ENCODE results near the gene PRMT7.

- no peak for TF ChIP-seq EP300 (IDR thresholded peaks at IDR 0.05)
- TF ChIP-seq, protein P1, sequence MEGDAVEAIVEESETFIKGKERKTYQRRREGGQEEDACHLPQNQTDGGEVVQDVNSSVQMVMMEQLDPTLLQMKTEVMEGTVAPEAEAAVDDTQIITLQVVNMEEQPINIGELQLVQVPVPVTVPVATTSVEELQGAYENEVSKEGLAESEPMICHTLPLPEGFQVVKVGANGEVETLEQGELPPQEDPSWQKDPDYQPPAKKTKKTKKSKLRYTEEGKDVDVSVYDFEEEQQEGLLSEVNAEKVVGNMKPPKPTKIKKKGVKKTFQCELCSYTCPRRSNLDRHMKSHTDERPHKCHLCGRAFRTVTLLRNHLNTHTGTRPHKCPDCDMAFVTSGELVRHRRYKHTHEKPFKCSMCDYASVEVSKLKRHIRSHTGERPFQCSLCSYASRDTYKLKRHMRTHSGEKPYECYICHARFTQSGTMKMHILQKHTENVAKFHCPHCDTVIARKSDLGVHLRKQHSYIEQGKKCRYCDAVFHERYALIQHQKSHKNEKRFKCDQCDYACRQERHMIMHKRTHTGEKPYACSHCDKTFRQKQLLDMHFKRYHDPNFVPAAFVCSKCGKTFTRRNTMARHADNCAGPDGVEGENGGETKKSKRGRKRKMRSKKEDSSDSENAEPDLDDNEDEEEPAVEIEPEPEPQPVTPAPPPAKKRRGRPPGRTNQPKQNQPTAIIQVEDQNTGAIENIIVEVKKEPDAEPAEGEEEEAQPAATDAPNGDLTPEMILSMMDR (IDR thresholded peaks at IDR 0.05), result no peak
Measured at GRCh38 chr16:68380348-68380670, 69.5 kb downstream of the PRMT7 start.

Measured in upper lobe of left lung (tissue), 4 donors.